Measurements from ENCODE around the gene NUMB.

- TF ChIP-seq CTCF (conservative IDR thresholded peaks at IDR 0.05; ENCODE audit: low read depth, low read length): no peak
- no peak for TF ChIP-seq POLR2A (IDR thresholded peaks at IDR 0.05; ENCODE audit: low read depth, low read length)
- TF ChIP-seq MAZ (IDR thresholded peaks at IDR 0.05; ENCODE audit: borderline replicate concordance, low read depth, low read length): no peak
- TF ChIP-seq RFX5 (IDR thresholded peaks at IDR 0.05; ENCODE audit: low read depth, low read length): no peak
- no peak for TF ChIP-seq CEBPB (IDR thresholded peaks at IDR 0.05; ENCODE audit: low read depth, low read length)
- no peak for TF ChIP-seq MXI1 (IDR thresholded peaks at IDR 0.05; ENCODE audit: borderline replicate concordance, low read depth, low read length)
- TF ChIP-seq RCOR1 (IDR thresholded peaks at IDR 0.05; ENCODE audit: insufficient replicate concordance, low read length): no peak
- no peak for TF ChIP-seq RAD21 (IDR thresholded peaks at IDR 0.05; ENCODE audit: low read length)
- TF ChIP-seq SMC3 (IDR thresholded peaks at IDR 0.05; ENCODE audit: low read depth, low read length): no peak
Observed at GRCh38 chr14:73460691-73461127, 2.4 kb upstream of the NUMB start.

All from IMR-90 (cell line).